ENCODE results near the gene ZNF512. TPM values are rescaled to one million over a fixed set of nuclear protein-coding genes. Genes with fewer than 3 reads are reported as not detected.

ZNF512 gene
- total and polyA plus RNA-seq, 9 of the 15 experiments (the other 6 are each of a cell fraction or from before 2014, with no cell fraction given): 24.7 to 101 (median 65.9) TPM

- TF ChIP-seq ATF4 (CRISPR knock-in tag; IDR thresholded peaks at IDR 0.05) (no peak), HOMEZ (CRISPR knock-in tag; IDR thresholded peaks at IDR 0.05) (no peak), ESRRB (CRISPR knock-in tag; IDR thresholded peaks at IDR 0.05; ENCODE audit: borderline replicate concordance) (no peak), HDGF (IDR thresholded peaks at IDR 0.05) (peak; percentile 82; the same call in 1 of the 2 replicates), HMGN3 (IDR thresholded peaks at IDR 0.05; ENCODE audit: borderline replicate concordance, extremely low read depth, insufficient read length, low read depth, low read length) (no peak)
- TF ChIP-seq, protein P1, sequence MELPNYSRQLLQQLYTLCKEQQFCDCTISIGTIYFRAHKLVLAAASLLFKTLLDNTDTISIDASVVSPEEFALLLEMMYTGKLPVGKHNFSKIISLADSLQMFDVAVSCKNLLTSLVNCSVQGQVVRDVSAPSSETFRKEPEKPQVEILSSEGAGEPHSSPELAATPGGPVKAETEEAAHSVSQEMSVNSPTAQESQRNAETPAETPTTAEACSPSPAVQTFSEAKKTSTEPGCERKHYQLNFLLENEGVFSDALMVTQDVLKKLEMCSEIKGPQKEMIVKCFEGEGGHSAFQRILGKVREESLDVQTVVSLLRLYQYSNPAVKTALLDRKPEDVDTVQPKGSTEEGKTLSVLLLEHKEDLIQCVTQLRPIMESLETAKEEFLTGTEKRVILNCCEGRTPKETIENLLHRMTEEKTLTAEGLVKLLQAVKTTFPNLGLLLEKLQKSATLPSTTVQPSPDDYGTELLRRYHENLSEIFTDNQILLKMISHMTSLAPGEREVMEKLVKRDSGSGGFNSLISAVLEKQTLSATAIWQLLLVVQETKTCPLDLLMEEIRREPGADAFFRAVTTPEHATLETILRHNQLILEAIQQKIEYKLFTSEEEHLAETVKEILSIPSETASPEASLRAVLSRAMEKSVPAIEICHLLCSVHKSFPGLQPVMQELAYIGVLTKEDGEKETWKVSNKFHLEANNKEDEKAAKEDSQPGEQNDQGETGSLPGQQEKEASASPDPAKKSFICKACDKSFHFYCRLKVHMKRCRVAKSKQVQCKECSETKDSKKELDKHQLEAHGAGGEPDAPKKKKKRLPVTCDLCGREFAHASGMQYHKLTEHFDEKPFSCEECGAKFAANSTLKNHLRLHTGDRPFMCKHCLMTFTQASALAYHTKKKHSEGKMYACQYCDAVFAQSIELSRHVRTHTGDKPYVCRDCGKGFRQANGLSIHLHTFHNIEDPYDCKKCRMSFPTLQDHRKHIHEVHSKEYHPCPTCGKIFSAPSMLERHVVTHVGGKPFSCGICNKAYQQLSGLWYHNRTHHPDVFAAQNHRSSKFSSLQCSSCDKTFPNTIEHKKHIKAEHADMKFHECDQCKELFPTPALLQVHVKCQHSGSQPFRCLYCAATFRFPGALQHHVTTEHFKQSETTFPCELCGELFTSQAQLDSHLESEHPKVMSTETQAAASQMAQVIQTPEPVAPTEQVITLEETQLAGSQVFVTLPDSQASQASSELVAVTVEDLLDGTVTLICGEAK (IDR thresholded peaks at IDR 0.05): peak; percentile 15; the same call in 1 of the 2 replicates
- TF ChIP-seq, protein P1 (CRISPR knock-in tag; IDR thresholded peaks at IDR 0.05): no peak
- TF ChIP-seq, protein P2, sequence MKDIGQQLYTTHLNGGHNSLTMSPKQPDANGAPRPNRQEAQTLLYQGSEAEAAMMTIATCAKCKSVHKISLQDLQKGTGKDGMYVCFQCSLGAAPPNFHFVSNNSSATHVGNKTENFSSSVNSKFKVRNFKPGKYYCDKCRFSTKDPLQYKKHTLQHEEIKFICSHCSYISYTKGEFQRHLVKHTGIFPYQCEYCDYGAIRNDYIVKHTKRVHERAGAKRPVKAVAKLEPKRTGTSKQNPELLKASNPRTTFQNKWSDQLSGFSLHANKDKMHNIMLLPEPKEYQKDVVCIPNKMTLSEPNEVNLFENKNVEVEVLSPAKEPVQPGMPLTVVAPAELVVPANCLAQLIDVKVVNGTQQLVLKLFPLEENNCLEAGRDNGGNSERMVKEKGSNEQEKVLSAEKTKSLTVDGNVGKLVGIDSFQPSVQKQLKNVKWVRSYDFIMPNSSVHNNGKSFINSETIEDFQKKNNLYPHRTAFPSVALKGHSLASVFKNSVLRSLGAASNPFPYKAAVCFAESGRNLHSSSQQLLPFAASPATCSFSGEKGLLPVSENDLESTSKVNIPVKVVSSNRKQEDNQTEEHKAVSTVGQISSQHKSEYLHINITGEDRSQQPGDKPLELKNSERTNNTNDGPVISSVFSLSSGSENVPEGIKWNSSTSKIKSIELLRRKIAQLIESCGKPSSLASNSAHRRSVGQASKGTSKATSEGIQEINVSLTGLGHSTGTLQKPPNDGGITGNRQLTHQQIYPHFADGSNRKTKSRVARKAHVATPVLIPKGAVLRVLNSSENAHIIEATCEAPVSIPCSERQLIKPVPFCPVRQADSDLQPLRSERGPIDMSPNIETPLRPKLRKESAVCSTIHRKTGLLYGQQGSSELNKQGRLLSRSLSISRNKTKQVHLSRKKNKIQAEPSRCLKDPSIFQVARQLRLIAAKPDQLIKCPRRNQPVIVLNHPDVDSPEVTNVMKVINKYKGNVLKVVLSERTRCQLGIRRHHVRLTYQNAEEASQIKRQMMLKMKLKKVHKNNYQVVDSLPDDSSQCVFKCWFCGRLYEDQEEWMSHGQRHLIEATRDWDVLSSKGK (CRISPR knock-in tag; IDR thresholded peaks at IDR 0.05): no peak
- TF ChIP-seq, protein P3, sequence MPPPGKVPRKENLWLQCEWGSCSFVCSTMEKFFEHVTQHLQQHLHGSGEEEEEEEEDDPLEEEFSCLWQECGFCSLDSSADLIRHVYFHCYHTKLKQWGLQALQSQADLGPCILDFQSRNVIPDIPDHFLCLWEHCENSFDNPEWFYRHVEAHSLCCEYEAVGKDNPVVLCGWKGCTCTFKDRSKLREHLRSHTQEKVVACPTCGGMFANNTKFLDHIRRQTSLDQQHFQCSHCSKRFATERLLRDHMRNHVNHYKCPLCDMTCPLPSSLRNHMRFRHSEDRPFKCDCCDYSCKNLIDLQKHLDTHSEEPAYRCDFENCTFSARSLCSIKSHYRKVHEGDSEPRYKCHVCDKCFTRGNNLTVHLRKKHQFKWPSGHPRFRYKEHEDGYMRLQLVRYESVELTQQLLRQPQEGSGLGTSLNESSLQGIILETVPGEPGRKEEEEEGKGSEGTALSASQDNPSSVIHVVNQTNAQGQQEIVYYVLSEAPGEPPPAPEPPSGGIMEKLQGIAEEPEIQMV (tag; conservative IDR thresholded peaks at IDR 0.05; ENCODE audit: low read depth): peak; percentile 71; the same call in 1 of the 2 replicates
Measured at GRCh38 chr2:27584597-27584996, 1.8 kb downstream of the ZNF512 start (continued).

All from K562 (cell line).